Prostate gland (tissue), 2 donors: ENCODE measurements around the gene CCNF. TPM values are rescaled to one million over a fixed set of nuclear protein-coding genes. Genes with fewer than 3 reads are reported as not detected.
"Not testable (repeated sequence)": the region's sequence is repeated elsewhere in the genome, so short reads cannot be mapped to it uniquely, and the experiment has no call there.

Experiments used
- DNase-seq: peaks from one replicate; pipeline ENCODE4 v3.0.0-alpha.2; 2019; ENCODE audit warnings: low spot score
- H3K27ac ChIP-seq, 2 donors: fragments of 200-600 bp; sonication (generic); 2 replicates each; pipeline ENCODE4 v1.5.1; 2017 to 2019
- H3K27me3 ChIP-seq: fragments of 200-600 bp; sonication (generic); replicated peaks from 2 replicates; pipeline ENCODE4 v1.5.1; 2019; ENCODE audit not compliant: insufficient read depth
- H3K36me3 ChIP-seq, 2 donors: fragments of 200-600 bp; sonication (generic); 1 replicate in 1 of 2; 2 replicates in 1 of 2; pipeline versions ENCODE4 v1.5.1 to v1.8.1; 2017 to 2019
- H3K4me1 ChIP-seq: fragments of 200-600 bp; sonication (generic); replicated peaks from 2 replicates; pipeline ENCODE4 v1.5.1; 2019
- H3K4me3 ChIP-seq, 2 donors: fragments of 200-600 bp; sonication (generic); 2 replicates each; pipeline ENCODE4 v1.5.1; 2017 to 2019
- H3K9me3 ChIP-seq: fragments of 200-600 bp; sonication (generic); 2 replicates; pipeline ENCODE4 v1.5.1; 2017
- POLR2A ChIP-seq: fragments of 450-650 bp; IDR thresholded peaks from one replicate; pipeline ENCODE4 v1.6.1; 2016; ENCODE audit warnings: antibody characterized with exemption, mild to moderate bottlenecking
- POLR2AphosphoS5 ChIP-seq: sonication (generic); formaldehyde crosslinking; IDR thresholded peaks from one replicate; pipeline ENCODE4 v1.6.1; 2017; ENCODE audit warnings: antibody characterized with exemption
- WGBS: methylation state at CpG from one replicate; pipeline ENCODE4 v1.1.5; 2018; 5-methylcytosine and 5-hydroxymethylcytosine counted together
- intact Hi-C: fragments of 100-400 bp; cut with DNase I; formaldehyde crosslinking; loops from one replicate; pipeline ENCODE4 v1.14.2; 2022
- total RNA-seq, 2 donors: library from RNA; depleted of rRNA; stranded (reverse); fragments of >200 nt; gene quantifications; one replicate each; pipeline ENCODE4 v1.1.0, GENCODE V29; 2016
- TF ChIP-seq, protein P1 (sequence below), 4 experiments: fragments of 200-600 bp in 2 of 4; fragments of 450-650 bp in 2 of 4; sonication (generic) in 2 of 4; IDR thresholded peaks; 1 replicate in 3 of 4; 2 replicates in 1 of 4; pipeline ENCODE4 v1.5.1; 2016 to 2019; ENCODE audit warnings: antibody characterized with exemption in 4 of 4, mild to moderate bottlenecking in 2 of 4, moderate library complexity in 2 of 4

CCNF gene
- total RNA-seq, 2 donors from 2014 or later: 7.3 to 8.0 TPM

- Histone ChIP-seq H3K9me3 (no peaks in the 10 kb centered on the region), H3K4me1 (no peaks in the 10 kb centered on the region), H3K27ac (no peak overlapping the region), H3K27me3 (no peaks in the 10 kb centered on the region), H3K4me3 (no peak overlapping the region), H3K36me3 (no peaks in the 10 kb centered on the region)
- 94% methylated on average over 6 of the region's 6 CpGs for WGBS
- no peak for DNase-seq
- TF ChIP-seq POLR2AphosphoS5 (no peak), POLR2A (no peak)
- TF ChIP-seq, protein P1, sequence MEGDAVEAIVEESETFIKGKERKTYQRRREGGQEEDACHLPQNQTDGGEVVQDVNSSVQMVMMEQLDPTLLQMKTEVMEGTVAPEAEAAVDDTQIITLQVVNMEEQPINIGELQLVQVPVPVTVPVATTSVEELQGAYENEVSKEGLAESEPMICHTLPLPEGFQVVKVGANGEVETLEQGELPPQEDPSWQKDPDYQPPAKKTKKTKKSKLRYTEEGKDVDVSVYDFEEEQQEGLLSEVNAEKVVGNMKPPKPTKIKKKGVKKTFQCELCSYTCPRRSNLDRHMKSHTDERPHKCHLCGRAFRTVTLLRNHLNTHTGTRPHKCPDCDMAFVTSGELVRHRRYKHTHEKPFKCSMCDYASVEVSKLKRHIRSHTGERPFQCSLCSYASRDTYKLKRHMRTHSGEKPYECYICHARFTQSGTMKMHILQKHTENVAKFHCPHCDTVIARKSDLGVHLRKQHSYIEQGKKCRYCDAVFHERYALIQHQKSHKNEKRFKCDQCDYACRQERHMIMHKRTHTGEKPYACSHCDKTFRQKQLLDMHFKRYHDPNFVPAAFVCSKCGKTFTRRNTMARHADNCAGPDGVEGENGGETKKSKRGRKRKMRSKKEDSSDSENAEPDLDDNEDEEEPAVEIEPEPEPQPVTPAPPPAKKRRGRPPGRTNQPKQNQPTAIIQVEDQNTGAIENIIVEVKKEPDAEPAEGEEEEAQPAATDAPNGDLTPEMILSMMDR (IDR thresholded peaks at IDR 0.05): no peak
- intact Hi-C loops: no loop called here
These were observed 3.0 kb downstream of the CCNF start for GRCh38 chr16:2432286-2432685.

- no peak for TF ChIP-seq POLR2AphosphoS5
- TF ChIP-seq POLR2A: no peak
- TF ChIP-seq, protein P1 (IDR thresholded peaks at IDR 0.05): no peak
- intact Hi-C loops: no loop called here
- H3K9me3 ChIP-seq: no peaks in the 10 kb centered on the region
- no peaks in the 10 kb centered on the region for H3K27me3 ChIP-seq
- H3K36me3 ChIP-seq: no peaks in the 10 kb centered on the region
- 92% methylated on average over 15 of the region's 15 CpGs for WGBS
- no peak for DNase-seq
- no peaks in the 10 kb centered on the region for H3K4me1 ChIP-seq
- no peak overlapping the region for H3K4me3 ChIP-seq
- no peak overlapping the region for H3K27ac ChIP-seq
These were observed 3.7 kb downstream of the CCNF start for GRCh38 chr16:2432801-2433505.

- H3K4me1 ChIP-seq, H3K9me3 ChIP-seq, H3K27ac ChIP-seq, H3K36me3 ChIP-seq, H3K27me3 ChIP-seq, DNase-seq, H3K4me3 ChIP-seq, intact Hi-C loops: not testable (repeated sequence)
- 74% methylated on average over 4 of the region's 4 CpGs for WGBS
These were observed 6.0 kb downstream of the CCNF start for GRCh38 chr16:2435236-2435635.

GRCh38 chr16:2436110-2436509, 6.9 kb downstream of the CCNF start:
- WGBS: 46% methylated on average over 9 of the region's 9 CpGs
- peak; percentile 65 for DNase-seq
- Histone ChIP-seq H3K4me3 (no peak overlapping the region), H3K4me1 (no peaks in the 10 kb centered on the region), H3K9me3 (no peaks in the 10 kb centered on the region), H3K36me3 (no peaks in the 10 kb centered on the region), H3K27me3 (no peaks in the 10 kb centered on the region), H3K27ac (no peak overlapping the region)
- TF ChIP-seq POLR2A (no peak), POLR2AphosphoS5 (peak; percentile 43)
- TF ChIP-seq, protein P1 (IDR thresholded peaks at IDR 0.05): no peak
- intact Hi-C loops: no loop called here

DNA sequence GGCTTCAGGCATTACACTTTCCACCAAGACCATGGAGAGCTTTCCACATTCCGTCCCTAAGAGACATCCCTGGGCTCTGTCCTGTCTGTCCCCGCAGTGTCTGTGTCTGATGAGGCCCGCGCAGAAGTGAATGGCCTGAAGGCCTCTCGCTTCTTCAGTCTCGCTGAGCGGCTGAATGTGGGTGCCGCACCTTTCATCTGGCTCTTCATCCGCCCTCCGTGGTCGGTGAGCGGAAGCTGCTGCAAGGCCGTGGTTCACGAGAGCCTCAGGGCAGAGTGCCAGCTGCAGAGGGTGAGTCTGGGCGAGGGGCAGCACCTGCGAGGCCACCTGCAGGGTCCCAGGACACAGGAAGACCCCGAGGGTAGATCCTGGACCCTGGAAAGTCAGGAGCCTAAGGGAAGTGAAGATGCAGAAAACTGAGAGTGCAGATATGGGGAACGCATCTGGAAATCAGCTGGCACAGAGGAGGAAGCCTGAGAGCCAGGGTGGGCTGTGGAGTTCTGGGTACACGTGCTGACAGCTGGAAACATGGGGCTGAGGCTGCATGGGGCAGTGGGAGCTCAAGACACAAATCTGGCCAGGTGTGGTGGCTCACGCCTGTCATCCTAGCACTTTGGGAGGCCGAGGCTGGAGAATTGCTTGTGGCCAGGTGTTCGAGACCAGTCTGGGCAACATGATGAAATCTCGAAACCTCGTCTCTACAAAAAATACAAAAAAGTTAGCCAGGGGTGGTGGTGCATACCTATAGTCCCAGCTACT, 8.0 kb downstream of the CCNF start:
- Histone ChIP-seq H3K27ac (no peak overlapping the region), H3K4me3 (no peak overlapping the region), H3K9me3 (no peaks in the 10 kb centered on the region), H3K27me3 (no peaks in the 10 kb centered on the region), H3K36me3 (no peaks in the 10 kb centered on the region), H3K4me1 (no peaks in the 10 kb centered on the region)
- no peak for TF ChIP-seq POLR2AphosphoS5
- TF ChIP-seq, protein P1 (IDR thresholded peaks at IDR 0.05): no peak
- no peak for TF ChIP-seq POLR2A
- 93% methylated on average over 24 of the region's 24 CpGs for WGBS
- intact Hi-C loops: no loop called here
- DNase-seq: no peak
